HG02623 (cell line): ENCODE data around the gene GLRX.
"Not testable (repeated sequence)": the region's sequence is repeated elsewhere in the genome, so short reads cannot be mapped to it uniquely, and the experiment has no call there.

ENCODE experiments used
- ATAC-seq: cut with Tn5 transposase; IDR thresholded peaks from one replicate; pipeline ENCODE4 v1.9.1; 2021; ENCODE audit warnings: moderate library complexity; ENCODE audit not compliant: unreplicated experiment

GLRX gene

DNA sequence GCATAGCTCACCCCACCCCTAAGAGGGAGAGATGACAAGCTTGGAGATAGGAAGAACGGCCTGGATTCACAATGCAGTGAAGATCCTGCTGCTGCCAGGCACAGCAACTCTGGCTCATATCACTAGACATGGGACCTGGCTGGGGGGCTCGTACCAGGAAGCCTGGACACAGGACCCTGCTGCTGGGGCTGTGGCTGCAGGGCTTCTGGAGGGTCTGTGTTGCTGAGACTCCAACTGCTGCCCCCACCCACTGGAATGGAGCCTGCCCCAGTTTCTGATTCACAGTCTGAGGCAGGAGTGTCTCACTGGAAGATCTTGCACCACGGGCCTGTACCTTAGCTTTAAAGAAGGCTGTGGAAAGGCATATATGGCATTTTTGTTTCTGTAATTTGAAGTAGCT lies 31.0 kb upstream of the GLRX start:
- ATAC-seq: no peak

DNA sequence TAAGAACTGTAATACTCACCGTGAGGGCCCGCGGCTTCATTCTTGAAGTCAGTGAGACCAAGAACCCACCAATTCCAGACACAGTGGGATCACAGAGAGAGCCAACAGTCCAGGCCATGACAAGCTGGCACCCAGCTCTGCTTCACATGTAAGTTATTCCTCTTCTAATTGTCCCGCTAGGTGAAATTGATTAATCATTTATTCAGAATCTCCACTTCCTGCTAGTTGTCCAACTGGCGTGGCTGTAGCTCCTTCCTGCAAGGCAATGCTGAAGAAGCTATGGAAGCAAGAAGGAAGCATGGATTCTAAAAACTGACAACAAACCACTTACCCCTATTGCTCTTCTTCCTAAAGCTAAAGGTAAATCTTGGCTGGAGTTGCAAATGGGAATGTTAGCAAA lies 30.0 kb upstream of the GLRX start:
- ATAC-seq: no peak

- not testable (repeated sequence) for ATAC-seq
Observed at GRCh38 chr5:95851141-95851540, 28.6 kb upstream of the GLRX start.

- no peak for ATAC-seq
Observed at GRCh38 chr5:95850391-95850894, 27.9 kb upstream of the GLRX start.

DNA sequence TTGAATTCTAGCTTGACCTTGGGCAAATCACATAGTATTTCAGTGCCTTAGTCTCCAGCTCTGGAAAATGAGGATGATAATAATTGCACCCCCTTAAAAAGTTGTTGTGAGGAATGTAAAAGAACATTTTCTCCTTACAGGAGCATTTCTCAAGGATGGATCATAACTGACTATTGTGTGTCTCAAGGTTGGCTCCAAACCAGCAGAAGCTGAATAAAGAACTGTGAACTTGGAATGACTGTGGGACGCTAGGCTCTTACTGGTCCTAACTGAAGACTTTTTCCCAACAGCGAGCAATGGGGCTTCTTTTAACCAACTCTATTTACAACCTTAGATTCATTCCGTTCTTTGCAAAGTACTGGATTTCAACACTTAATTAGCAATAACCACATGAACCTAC lies 26.2 kb upstream of the GLRX start:
- no peak for ATAC-seq

- ATAC-seq: no peak
Observed at GRCh38 chr5:95847261-95847592, 24.7 kb upstream of the GLRX start.

DNA sequence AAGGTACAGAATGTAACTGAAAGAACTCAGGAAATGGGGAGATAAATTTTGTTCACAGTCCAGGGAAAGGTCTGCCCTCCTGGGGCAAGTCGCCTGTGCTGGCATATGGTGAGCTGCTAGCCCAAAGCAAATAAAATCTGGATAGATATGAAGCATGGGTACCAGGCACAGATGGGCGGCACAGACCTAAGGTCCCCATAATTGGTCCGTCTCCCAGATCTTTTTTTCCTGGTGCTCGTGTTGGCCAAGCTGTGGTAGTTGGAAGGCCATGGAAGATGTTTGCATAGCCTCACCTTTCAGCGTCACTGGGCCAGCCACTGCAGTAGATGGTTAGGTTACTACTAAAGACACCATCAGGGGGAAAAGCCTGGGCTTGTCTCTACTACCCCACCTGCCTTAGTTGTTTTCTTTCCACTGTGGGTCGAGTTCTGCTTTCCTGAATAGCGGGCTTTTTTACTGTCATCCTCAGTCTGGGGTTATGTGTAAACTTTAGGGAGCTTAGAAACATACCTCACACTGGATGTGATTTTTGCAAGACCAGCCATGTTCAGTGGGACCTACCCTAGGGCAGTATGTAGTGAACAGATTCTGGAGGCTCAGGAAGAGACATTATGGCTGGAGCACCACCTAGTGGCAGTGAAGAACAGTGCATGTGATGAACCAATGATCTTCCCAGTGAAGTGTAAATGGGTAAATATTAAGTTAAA lies 24.2 kb upstream of the GLRX start:
- ATAC-seq: peak; percentile 54

DNA sequence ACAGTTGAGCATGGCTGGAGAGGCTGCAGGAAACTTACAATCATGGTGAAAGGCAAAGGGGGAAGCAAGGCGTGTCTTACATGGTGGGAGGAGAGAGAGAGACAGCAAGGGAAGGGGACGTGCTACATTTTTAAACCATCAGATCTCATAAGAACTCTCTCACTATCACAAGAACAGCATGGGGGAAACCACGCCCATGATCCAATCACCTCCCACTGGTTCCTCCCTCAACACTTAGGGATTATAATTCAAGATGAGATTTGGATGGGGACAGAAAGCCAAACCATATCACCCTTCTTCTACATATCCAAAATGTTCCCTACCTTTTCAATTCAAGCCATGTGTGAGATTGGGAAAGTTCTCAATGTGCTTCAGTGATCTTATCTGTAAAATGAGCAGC lies 22.9 kb upstream of the GLRX start:
- ATAC-seq: no peak

DNA sequence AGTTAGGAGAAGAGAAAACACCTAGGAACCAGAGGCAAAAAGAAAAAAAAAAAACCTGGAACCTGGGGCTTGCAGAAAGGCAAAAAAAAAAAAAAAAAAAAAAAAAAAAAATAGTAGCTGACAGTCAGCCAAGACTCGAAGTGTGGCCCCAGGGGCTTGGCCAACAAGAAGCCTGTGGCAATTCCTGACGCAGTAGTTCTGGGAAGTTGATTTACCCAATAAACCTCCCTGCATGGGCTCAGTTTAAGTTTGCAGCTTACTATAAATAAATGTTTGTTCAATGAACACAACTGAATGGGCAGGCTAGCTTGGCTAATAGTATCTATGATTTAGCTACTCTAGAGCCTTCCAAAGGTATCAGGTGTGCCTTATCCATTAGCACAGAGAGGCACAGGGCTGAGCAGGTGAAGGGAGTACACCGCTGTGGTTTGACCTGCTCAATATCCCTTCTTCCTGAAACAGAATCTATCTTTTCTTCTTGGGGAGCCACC lies 21.3 kb upstream of the GLRX start:
- no peak for ATAC-seq

DNA sequence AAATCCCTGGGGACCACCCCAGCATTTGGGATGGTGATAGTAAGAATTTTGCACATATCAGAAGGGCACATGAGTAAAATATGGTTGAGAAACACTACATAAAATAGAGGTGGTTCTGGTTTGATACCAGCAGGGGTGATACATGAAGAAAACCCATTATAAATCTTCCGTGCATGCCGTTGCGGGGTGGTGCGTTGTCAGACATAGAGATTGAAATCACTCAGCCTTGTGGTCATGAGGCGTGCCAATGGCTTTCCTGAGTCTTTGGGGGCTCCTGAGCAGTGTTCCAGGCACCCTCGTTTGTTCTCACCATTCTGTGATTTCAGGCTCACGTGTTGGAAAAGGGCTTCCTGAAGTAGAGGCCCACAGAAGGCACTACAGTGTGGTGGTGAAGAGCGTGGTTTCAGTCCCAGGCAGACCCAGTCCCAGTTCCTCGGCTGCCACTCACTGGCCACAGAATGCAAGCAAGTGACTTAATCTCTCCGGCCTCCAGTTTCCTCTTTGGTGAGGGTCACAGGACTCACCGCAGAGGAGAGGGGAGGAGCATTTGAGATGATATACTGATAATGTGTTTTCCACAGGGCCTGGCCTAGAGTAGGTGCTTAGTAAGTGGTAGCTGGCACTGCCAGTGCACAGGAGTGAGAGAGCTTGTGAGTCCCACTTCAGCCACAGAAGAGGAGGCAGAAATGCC lies 20.5 kb upstream of the GLRX start:
- ATAC-seq: peak; percentile 89

DNA sequence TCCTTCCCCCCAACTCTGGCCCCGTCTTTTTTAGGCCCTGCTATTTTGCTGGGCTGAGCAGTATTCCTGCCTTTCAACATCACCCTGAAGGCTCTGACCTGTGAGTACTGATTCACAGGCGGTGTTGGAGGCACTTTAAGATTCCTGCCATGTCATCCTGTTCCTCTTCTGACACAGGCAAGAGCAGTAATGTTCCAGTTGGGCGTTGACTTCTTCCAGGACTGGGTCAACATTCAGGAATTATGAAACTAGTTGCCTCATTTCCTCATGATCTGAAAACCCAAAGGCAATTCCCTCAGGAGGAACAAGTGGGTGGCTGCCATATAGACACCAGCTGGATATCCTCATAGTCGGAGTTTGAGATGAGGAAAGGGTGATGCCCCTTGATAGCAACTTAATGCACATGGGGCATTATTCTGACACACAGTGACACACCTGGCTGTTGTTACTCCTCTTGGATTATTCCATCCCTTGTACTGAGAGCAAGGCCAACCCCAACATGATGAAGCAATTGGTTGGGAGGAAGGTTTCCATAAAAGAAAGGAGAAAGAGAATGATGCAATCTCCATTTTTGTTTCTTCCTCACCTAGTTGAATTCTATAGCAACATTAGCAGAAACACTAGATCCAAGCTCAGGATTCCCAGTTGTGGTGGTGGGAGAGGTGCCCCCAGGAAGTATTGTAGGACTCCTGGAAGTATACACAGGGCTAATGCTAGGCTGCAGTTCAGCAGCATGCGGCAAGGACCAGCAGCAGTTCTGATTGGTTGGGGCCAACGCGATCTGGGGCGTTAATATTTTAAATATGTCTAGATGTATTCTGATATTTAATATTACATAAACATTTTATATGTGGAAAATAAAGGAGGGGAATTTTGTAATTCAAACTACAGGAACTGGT lies 19.6 kb upstream of the GLRX start:
- no peak for ATAC-seq

- no peak for ATAC-seq
Observed at GRCh38 chr5:95840956-95841705, 18.6 kb upstream of the GLRX start.

- no peak for ATAC-seq
Observed at GRCh38 chr5:95839658-95840057, 17.1 kb upstream of the GLRX start.

- ATAC-seq: no peak
Observed at GRCh38 chr5:95838556-95838955, 16.0 kb upstream of the GLRX start.

DNA sequence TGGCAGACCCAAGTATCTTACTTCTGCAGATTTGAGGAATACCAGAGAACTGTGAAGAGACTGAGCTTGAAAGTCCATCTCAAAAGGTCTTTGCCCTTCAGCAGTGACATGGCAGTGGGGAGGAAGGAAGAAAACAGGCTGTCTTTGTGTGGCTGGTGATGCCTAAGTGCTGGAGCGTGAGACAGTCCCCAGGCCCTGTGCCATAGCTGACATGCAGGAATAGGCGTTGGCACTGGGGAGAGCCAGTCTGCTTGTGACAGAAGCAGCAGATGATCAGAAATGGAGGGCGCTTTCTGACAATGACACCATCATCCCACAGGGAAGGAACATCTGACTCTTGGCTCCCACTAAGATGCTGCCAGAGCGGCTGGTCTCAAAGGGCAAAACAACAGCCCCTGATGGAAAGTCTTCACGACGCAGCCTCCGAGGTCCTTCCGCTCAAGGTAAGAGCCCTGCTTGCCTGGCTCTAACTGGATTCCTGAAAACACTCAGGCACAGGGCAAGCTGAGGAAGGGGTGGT lies 15.5 kb upstream of the GLRX start:
- ATAC-seq: no peak

DNA sequence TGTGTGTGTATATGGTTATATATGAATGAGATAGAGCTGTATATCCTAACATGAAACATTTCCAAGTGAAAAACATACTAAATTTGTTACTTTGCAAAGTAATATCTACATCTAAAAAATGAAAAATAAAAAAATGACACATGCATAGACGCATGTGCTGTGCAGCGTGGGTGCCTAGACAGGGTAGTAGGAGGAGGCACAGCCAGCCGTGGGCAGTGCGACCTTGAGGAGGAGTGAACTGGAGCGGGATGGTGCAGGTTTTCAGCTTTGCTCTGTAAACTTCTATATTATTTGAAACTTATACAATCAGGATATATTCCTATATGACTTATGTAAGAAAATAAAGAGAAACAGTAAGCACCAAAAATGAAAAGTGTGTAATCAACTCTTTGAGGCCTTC lies 15.0 kb upstream of the GLRX start:
- ATAC-seq: no peak

DNA sequence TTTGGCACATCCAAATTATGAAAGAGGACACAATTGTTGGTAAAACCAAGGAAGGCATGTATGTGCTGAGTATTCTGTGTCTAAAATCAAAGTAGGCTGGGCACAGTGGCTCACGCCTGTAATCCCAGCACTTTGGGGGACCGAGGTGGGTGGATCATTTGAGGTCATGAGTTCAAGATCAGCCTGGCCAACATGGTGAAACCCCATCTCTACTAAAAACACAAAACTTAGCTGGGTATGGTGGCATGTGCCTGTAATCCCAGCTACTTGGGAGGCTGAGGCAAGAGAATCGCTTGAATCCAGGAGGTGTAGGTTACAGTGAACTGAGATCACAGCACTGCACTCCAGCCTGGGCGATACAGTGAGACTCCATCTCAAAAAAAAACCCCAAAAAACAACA lies 14.4 kb upstream of the GLRX start:
- ATAC-seq: not testable (repeated sequence)

DNA sequence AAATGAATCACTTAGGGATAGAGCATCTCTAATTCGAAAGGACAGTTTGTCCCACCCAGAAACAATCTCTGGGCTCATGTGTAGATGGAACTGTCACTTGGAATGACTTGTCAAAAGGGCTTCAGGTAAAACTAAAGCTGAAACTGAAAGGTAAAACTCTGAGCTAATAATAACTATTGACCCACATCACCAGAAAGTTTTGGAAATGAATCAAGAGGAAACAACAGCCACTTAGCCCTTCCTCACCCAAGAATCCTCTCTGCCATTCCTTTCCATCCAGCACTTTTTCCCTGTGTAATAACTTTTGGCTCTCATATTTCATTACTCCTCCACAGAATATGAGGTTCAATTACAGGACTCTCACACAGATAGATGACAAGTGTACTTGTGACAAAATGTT lies 14.0 kb upstream of the GLRX start:
- no peak for ATAC-seq

DNA sequence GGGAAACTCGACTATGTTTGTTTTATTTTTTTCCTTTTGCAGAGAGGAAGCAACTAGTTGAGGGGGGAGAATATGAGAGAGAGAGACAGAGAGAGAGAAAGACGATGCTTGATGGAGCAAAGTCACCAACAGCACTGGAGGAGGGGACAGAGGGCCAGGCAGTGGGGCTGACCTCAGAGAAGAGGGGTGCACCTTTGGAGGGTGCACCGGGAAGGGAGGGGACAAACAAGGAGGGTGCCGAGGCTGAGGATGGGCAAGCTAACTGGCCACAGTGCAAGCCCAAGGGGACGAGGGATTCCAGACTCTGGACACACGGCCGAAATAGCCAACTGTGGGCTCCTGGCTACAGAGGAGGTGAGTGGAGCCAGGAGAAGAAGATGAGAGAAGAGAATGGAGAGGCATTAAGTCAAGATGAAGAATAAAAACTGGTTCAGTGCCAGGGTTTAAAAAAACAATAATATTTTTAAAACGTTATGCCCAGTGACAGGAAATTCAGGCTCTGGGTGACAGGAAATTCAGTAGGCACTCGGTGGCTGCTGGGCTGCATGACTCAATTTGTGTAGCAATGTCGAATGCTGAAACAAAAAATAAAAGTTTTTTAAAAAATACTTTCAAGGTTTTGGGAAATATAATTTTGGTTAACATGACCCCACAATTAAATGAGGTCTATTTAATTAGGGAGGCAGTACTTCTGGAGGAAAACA lies 13.3 kb upstream of the GLRX start:
- ATAC-seq: no peak

- ATAC-seq: no peak
Observed at GRCh38 chr5:95832664-95833063, 10.1 kb upstream of the GLRX start.
